Mucosa of descending colon (tissue), 3 donors: ENCODE results near the gene AIF1. TPM values are rescaled to one million over a fixed set of nuclear protein-coding genes. Genes with fewer than 3 reads are reported as not detected.

Experiments used
- ATAC-seq: fragments of 200-7000 bp; cut with Tn5 transposase; one replicate; pipeline ENCODE4 v1.9.1; 2020; ENCODE audit warnings: mild to moderate bottlenecking, moderate library complexity
- DNase-seq, 3 donors: peaks; one replicate each; pipeline ENCODE4 v3.0.0-alpha.2; 2020
- H3K36me3 ChIP-seq: fragments of 200-600 bp; one replicate; pipeline ENCODE4 v1.8.0; 2021; ENCODE audit warnings: low read depth, mild to moderate bottlenecking
- H3K4me1 ChIP-seq: fragments of 200-600 bp; one replicate; pipeline ENCODE4 v1.8.0; 2021; ENCODE audit warnings: low read depth, mild to moderate bottlenecking
- H3K4me3 ChIP-seq: fragments of 200-600 bp; one replicate; pipeline ENCODE4 v1.8.0; 2021; ENCODE audit warnings: mild to moderate bottlenecking
- H3K9me3 ChIP-seq: fragments of 200-600 bp; one replicate; pipeline ENCODE4 v1.8.0; 2021; ENCODE audit warnings: mild to moderate bottlenecking
- intact Hi-C, 2 donors: fragments of 100-400 bp; cut with DNase I in 1 of 2; cut with micrococcal nuclease in 1 of 2; formaldehyde crosslinking; loops; one replicate each; pipeline versions ENCODE4 v1.11.0 to v1.11.1; 2022; cut with DNase I, micrococcal nuclease
- total RNA-seq, 3 donors: library from RNA; stranded (reverse); fragmentation: NEBNext Ultra II Directional in 2 of 3; extraction: Animal tissue kit (Norgen Biotek cat#: 25700) in 2 of 3; gene quantifications; one replicate each; pipeline versions ENCODE4 v1.2.1 to v1.2.4, GENCODE V29; 2021 to 2023
- TF ChIP-seq, protein P1 (sequence below): fragments of 200-600 bp; IDR thresholded peaks from one replicate; pipeline ENCODE4 v1.8.0; 2022; ENCODE audit warnings: antibody characterized with exemption, mild to moderate bottlenecking
- donor health status: DM: no; HTN: no; CAD: no; lungs with moderate emphysema.
- donor health status: DM: no; HTN: no; CAD: no.
- donor health status: DM: no; HTN: yes; CAD: no.

The AIF1 gene
- total RNA-seq, 3 donors from 2014 or later = 6.1 to 28.4 (median 17.3) TPM

- DNase-seq = peak; percentile 89 to 93 (median 91)
- H3K4me3 ChIP-seq = peak within 1 kb of the TSS; percentile 59
- peaks cover 44% of the 10 kb centered on the region for H3K4me1 ChIP-seq
- no peaks in the 10 kb centered on the region for H3K9me3 ChIP-seq
- intact Hi-C loops = no loop called here
- peak; percentile 81 for ATAC-seq
- no peaks in the 10 kb centered on the region for H3K36me3 ChIP-seq
- TF ChIP-seq, protein P1, sequence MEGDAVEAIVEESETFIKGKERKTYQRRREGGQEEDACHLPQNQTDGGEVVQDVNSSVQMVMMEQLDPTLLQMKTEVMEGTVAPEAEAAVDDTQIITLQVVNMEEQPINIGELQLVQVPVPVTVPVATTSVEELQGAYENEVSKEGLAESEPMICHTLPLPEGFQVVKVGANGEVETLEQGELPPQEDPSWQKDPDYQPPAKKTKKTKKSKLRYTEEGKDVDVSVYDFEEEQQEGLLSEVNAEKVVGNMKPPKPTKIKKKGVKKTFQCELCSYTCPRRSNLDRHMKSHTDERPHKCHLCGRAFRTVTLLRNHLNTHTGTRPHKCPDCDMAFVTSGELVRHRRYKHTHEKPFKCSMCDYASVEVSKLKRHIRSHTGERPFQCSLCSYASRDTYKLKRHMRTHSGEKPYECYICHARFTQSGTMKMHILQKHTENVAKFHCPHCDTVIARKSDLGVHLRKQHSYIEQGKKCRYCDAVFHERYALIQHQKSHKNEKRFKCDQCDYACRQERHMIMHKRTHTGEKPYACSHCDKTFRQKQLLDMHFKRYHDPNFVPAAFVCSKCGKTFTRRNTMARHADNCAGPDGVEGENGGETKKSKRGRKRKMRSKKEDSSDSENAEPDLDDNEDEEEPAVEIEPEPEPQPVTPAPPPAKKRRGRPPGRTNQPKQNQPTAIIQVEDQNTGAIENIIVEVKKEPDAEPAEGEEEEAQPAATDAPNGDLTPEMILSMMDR = no peak
Observed at GRCh38 chr6:31660381-31661261, 45.6 kb downstream of the AIF1 start, which contains the start of gene C6orf47. TSS of gene C6orf47 (minus strand) at chr6:31660778. CDS start at chr6:31659947, 831 bp downstream.

GRCh38 chr6:31661262-31662123 lies 46.5 kb downstream of the AIF1 start:
- ATAC-seq (no peak), DNase-seq (no peak)
- no peaks in the 10 kb centered on the region for H3K9me3 ChIP-seq
- no peak overlapping the region for H3K4me3 ChIP-seq
- no peaks in the 10 kb centered on the region for H3K36me3 ChIP-seq
- intact Hi-C loops = no loop called here
- TF ChIP-seq, protein P1 = no peak
- H3K4me1 ChIP-seq = peaks cover 37% of the 10 kb centered on the region

DNA sequence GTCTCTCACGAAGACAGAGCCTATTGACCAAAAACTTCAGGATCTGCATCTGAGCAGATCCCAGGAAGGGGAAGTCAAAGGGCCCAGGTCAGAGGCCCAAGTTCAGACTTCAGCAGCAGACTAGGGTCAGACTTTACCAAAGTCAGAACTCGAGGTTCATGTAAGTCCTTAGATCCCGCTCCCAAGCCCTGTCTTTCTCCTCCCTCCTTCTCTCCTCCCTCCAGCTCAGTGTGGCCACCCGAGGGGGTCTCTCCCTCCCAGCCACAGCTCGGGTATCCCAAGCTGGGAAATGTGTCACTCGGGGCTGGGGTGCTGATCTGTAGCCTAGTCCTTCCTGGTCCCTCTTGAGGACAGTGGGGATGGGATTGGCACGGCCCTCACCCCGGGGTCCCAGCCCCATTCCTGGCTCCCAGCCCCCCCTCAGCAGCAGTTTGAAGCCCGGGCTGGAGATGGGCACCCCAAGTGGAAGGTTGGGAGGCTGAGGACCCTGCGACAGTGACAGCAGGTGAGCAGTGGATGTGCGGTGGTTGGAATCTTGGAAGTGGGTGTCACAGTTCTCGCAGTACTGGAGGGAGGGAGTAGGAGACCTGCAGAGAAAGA lies 47.2 kb downstream of the AIF1 start:
- no peaks in the 10 kb centered on the region for H3K9me3 ChIP-seq
- H3K4me3 ChIP-seq = no peak overlapping the region
- H3K4me1 ChIP-seq = peaks cover 45% of the 10 kb centered on the region
- no peaks in the 10 kb centered on the region for H3K36me3 ChIP-seq
- DNase-seq (no peak), ATAC-seq (no peak)
- TF ChIP-seq, protein P1 = no peak
- intact Hi-C loops = no loop called here

DNA sequence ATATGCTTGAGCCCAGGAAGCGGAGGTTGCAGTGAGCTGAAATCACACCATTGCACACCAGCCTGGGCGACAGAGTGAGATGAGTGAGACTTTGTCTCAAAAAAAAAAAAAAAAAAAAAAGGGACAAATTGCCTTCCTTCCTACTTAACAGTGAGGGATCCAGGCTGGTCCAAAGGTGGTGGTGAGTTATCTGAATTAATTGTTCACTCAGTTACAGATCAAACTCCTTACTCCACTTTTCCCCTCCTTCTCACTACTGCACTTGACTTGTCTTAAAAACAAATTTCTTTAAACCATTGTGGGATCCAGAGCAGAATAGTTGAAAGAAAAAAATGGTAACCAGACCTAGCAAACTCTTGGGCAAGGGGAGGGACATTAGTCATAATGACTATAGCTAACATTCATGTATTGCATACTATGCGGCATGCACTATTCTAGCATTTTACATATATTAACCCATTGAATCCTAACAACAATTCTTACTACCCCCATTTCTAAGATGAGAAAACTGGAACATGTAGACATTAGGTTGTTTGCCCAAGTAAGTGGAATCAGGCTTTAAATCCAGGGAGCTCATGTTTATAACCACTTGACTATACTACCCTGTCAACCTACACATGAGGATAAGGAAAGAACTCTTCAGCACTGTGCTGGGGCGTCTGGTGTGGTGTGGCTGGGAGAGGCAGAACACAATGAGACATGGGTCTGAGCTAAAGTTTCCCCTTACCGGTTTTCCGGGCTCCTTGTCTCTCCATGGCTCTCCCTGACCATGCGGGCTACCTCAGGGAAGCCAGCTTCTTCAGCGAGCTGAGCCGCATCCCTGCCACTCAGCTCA lies 48.3 kb downstream of the AIF1 start:
- no peak for DNase-seq
- H3K4me1 ChIP-seq = peaks cover 42% of the 10 kb centered on the region
- intact Hi-C loops = no loop called here

More for the DNA sequence above, 48.3 kb downstream of the AIF1 start:
- Histone ChIP-seq H3K36me3 (no peaks in the 10 kb centered on the region), H3K9me3 (no peaks in the 10 kb centered on the region), H3K4me3 (no peak overlapping the region)
- ATAC-seq = no peak
- TF ChIP-seq, protein P1 = no peak
